NCI-H2081 (cell line): Measurements from ENCODE around the gene CRISPLD2.

ENCODE experiments used
- DNase-seq, 2 experiments: peaks; one replicate each; lab custom pipeline; 2025; lab: John Stamatoyannopoulos, UW

Gene CRISPLD2

DNA sequence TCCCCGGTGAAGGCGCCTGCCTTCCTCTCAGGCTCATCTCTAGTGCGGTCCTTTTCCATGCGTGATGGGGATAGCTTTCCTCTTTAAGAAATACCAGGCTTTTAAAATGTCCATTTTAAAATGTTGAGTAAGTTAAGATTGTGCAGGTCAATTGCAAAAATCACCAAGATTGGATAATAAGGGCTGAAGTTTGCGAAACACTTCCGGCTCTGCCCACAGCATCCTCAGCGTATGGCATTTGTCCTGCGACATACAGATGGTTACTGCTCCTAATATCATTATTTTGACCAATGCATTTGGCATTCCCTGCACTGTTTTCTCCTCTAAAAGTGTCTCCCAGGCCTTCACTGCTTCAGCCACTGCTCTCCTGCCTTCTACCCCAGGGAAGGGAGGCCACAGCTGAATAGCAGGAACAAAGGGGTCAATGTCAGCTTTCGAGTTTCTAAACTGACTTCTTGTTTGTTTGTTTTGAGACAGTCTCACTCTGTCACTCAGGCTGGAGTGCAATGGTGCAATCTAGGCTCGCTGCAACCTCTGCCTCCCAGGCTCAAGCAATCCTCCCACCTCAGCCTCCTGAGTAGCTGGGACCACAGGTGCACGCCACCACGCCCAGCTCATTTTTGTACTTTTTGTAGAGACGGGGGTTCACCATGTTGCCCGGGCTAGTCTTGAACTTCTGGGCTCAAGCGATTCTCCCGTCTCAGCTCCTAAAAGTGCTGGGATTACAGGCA lies 91.9 kb downstream of the CRISPLD2 start:
- DNase-seq, result no peak

- no peak for DNase-seq
These were observed 93.5 kb downstream of the CRISPLD2 start for GRCh38 chr16:84913315-84913714.

GRCh38 chr16:84914273-84914672 lies 94.5 kb downstream of the CRISPLD2 start:
- DNase-seq, result no peak

DNA sequence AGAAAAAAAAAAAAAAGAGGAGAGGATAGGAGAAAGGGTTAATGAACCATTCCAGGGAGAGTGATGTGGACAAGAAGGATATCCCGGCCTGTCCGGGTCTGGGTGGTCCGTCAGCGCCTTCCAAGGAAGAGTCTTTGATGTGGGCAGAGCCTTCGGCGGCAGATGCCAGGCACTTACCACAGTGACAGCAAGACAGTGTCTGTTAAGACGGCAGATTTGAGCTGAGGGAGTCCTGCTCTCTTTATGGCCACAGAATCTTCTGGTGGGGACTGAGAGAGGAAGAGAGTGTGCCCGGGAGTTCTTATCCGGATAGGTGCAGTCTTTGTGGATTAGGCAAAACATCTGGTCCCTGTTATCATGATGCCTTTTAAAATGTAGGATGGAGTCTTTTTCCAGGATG lies 96.4 kb downstream of the CRISPLD2 start:
- no peak for DNase-seq

DNA sequence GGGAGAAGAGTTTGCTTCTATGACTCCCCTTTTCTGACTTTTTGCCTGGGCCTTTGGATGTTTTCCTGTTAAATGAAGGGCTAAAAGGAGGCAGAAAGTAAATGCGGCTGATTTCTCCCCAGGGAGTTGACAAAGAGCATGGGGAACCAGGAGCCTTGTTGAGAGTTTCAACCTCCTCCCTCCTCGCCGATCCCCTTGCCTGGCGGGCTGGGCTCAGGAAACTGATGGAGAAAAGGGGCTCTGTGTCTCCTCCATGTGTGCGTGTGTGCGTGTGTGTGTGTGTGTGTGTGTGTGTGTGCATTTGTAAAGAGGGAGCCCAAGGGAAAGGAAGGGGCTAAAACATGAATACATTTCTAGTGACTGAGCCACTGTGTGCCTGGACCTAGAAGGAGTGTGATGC lies 97.1 kb downstream of the CRISPLD2 start:
- no peak for DNase-seq

GRCh38 chr16:84917492-84917891 lies 97.7 kb downstream of the CRISPLD2 start:
- DNase-seq, result no peak

DNA sequence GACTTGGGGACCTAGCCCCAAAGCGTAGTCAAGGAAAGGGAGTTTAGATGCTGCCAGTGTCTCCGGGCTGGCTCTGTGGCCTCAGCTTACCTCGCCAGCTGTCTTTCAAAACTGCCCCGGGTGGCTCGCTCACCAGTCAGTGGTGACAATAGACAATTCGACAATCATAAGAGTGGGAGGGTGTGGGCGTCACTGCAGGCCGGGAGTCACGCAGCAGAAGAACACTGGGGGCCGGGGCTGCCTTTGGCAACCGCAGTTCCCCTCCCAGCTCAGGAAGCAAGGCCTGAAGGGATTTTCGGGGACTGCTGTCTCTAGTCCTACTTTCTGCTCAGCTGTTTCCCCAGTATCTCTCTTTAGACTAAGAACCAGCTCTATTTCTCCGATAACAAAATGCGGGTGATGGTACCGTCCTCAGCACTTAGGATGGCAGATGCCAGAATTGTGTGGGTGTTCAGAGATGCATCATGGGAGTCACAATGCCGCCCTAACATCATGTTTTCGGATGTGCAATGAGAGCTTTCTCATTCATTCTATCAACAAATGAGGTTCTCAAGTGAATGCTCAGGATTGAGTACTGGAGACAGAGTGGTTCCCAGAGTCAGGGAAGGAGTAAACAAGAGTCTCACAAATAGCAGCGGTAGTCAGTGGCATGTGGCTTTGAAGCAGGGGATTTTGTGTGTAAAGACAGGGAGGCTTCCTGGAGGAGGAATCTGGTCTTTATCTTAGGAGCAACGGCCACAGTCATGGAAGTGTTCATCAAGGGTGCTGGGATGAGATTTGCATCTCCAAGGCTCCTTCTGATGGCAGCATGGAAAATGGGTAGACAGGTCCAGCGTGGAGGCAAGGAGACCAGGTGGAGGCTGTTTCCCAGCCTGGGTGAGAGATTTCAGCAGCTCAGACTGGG lies 98.5 kb downstream of the CRISPLD2 start:
- no peak for DNase-seq

DNA sequence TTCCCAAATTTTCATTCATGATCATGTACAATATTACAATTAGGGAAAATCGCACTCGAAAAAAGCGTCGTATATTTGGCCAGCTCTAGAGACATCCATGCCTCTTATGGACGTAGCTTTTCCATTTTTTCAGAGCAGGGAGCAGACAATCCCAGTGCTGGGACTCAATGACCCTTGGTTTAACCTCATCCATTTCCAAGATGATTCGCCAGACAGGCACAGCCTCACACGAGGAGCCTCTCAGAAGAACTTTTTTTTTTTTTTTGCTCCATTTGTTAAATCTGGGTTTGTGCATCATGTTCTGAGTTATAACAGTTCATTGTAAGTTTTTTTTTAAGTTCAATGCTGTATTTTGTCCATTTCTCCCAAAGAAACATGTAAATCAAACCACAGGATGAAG lies 99.5 kb downstream of the CRISPLD2 start:
- DNase-seq, result no peak

DNA sequence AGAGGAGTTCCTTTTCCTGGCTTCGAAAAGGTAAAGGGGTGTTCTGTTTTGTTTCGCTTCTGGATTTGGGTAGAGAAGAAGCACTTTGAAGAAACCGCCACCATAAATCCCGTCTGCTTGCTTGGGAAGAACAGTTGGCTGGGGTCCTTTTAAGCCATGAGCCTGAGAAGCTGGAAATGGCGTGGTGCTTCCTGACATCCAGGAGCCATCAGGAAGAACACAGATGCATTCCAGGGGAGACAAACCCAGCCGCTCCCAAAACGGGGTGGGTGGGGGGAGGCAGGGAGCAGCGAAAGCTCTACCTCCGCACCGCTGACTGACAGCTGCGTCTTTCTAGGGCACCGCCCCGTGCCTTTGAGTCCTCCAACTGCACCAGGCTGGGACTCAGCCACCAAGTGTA lies 99.9 kb downstream of the CRISPLD2 start:
- DNase-seq, result no peak

DNA sequence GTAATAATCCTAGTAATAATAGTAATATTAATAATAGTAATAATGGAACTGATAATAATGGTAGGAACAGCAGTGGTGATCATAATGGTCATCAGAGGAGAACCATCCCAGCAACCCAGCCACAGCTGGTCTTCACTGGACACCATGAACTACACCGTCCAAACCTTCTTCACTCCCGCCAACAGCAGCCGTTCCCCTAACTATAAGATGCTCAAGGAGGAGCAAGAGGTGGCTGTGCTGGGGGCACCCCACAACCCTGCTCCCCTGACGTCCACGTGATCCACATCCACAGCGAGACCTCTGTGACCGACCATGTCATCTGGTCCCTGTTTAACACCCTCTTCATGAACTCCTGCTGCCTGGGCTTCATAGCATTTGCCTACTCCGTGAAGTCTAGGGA lies 100.5 kb downstream of the CRISPLD2 start:
- DNase-seq, result no peak

GRCh38 chr16:84922351-84923120 lies 102.8 kb downstream of the CRISPLD2 start:
- peak; percentile 22 to 54 for DNase-seq

DNA sequence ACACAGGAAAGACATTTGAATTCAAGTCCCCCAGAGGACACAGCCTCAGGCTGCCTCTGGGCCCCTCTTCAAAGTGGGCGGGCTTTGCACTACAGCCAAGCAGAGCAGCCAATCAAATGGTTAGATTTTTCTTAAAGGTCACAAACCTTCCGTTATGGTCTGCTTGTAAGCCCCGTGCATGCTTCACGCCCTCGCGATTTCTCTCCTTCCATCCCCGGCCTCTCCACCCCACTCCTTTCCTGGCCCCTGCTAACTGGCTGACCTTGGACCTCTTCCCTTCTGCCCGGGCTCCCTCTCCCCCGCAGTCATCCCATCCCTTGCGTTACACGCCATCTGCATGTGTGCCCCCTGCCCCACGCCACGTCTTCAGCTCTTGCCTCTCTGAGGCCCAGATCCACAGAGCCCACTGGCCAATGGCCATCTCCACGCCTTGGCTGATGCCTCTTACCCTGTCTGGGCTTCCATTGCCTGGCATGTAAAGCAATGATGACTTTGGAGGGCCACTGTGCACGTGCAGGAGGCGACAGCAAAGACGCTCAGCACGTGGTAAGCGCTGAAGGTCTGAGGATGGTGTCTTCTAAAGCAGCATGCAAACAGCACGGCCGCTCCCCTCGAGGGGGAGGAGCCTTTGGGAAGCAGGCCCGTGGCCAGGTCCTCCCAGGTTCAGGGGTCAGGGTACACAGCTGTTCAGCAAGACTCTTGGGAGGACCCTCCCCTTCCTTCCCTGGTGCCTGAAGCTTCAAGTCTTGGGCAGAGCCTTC lies 104.7 kb downstream of the CRISPLD2 start:
- no peak for DNase-seq

DNA sequence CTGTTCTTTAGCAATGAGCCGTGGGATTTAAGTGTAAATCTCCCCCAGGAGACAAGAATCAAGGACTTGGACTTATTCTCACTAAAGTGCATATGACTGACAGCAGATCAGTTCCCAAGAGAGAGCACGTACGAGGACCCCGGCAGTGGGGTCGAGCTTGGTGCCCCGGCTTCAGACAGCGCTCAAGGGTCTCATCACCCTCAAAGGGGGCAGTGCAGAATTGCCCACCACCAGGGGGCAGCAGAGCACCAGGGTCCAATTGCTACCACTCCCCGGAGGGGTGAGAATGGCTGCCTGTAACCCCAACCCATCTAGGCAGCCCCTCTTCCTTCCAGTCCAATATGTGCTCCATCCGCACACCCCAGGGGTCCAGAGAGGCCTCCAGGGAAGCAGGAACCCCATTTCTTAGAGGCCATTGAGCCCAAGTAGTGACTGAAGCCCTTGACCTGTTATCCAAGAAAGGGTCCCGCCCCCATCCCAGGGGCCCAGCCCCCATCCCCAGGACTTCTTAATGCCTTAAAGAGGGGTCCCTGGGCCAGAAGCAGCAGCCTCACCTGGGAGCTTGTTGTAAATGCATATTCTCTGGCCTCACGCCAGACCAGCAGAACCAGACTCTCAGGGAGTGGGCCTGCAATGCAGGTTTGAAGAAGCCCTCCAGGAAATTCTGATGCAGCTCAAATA lies 105.4 kb downstream of the CRISPLD2 start:
- DNase-seq, result no peak

DNA sequence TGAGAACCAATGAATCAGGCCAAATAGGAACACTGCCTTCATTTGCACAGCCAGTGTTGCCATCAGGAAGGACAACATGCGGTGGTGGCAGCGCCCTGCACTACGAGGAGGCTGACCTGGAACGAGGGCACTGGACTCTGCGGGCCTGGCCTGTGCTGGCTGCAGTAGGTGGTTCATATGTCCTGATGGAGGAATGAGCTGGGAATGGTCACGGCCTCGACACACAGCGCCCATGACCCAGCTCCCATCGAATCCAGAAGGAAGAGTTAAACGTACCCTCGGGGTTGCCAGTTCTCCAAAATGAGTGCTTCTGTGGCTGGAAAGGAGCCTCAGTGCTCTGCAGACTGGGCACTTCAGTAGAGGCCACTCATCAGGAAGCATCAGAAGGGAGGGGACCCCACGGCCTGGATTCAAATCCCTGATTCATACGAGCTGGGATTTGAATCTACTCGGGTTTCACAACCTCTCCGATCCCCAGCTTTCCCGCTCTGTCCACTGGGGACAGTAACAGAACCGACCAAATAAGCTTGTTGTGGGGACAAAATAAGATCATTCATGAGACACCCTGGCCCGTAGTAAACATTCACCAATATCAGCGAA lies 106.1 kb downstream of the CRISPLD2 start:
- DNase-seq, result no peak

DNA sequence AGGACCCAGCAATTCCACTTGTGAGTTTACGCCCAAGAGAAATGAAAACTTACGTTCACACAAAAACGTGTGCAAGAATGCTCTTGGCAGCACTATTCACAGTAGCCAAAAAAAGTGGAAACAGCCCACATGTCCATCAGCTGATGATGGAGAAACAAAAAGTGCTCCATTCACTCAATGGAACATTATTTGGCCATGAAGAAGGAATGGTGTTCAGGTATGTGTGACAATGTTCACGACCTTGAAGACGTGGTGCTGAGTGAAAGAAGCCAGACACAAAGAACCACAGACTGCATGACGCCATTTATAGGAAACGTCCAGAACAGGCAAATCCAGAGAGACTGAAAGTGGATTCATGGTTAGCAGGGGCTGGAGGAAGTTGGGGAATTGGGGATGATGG lies 106.7 kb downstream of the CRISPLD2 start:
- no peak for DNase-seq

GRCh38 chr16:84927621-84928591 lies 108.1 kb downstream of the CRISPLD2 start:
- no peak for DNase-seq

DNA sequence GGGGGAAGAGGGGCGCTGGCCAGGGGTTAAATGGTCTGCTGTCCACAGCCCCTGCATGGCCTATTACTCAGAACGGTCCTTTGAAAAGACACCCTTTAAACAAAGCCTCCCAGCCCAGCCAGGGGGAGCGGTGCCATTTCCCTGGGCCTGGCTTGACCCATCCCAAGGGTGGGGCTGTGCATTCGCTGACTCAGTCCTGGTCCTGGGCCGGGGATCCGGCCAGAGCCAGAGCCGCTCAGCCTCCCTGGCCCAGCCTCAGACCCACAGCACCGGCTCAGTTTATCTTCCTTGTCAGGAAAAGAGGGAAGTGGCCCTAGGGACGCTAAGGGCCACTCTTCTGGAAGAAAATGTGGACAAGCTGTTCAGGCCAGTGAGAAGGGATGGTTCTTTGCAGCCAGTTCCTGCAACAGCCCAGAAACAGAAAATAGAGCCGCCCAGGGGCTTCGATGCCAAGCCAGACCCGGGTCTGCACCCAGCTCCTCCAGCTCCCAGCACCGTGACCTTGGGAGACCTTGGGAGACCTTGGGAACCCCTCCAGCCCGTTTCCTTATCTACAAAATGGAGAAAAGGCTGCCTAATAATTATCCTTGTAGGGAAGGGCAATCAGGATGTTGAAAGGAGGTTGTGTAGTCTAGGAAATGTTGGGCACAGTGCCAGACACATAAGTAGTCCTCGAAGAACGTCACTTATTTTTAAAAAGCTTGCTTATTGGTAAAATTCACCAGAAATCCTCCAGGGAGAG lies 109.1 kb downstream of the CRISPLD2 start:
- DNase-seq, result no peak

GRCh38 chr16:84929421-84930297 lies 109.9 kb downstream of the CRISPLD2 start:
- no peak for DNase-seq
